Activated CD8-positive, alpha-beta memory T cell treated with anti-CD3 and anti-CD28 coated beads for 24 hours (primary cell): ENCODE measurements around the gene IBTK.
"Not testable (repeated sequence)": the region's sequence is repeated elsewhere in the genome, so short reads cannot be mapped to it uniquely, and the experiment has no call there.

Experiments used
- DNase-seq: peaks from one replicate; pipeline ENCODE4 v3.0.0-alpha.2; 2020

The IBTK gene

DNA sequence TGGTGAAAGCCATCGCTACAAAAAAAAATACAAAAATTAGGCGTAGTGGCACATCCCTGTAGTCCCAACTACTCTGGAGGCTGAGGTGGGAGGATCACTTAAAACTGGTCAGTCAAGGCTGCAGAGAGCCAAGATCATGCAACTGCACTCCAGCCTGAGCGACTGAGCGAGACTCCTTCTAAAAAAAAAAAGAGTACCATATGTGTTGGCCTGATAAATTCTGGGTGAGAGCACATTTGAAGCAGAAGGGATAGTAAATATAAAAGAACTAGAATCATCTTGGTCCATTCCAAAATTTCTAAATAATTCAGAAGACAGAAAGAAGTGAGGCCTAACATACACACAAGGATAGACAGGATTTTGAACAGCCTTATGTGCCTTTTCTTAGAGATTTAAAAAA, 2.2 kb downstream of the IBTK start:
- DNase-seq, result no peak

DNA sequence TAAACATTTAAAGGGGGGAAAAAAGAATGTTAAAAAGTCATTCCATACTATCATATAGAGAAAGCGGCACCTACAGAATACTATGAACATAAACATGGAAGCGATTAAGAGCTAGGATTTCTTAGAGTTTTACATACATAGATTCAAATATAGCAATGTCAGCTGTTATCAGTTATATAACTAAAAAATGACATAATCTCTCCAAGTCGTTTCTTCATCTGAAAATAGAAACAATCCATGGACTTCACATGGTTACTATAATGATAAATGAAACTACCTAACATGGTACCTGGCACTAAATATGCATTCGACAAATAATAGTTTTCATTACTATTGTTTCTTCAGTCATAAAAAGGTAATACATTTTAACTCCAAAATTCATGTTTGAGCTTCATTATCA, 3.7 kb downstream of the IBTK start:
- DNase-seq, result no peak

DNA sequence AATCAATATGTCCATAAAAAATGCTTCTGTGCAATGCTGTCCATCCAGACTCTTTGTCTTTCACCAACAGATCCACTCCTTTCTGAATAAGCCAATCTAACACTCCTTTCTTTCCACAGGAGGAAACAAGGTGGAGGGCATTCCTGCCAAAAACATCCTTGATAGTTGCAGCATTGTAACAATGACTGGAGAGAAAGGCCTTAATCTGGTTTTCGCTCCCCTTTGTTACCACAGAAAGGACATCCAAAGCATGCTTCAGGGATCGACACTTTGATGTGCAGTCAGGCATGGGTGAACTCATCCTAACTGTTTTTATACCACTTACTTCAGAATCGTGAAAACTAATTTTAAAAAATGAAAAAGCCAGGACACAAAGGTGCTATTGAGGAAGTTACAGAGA, 7.4 kb downstream of the IBTK start:
- DNase-seq, result no peak

DNA sequence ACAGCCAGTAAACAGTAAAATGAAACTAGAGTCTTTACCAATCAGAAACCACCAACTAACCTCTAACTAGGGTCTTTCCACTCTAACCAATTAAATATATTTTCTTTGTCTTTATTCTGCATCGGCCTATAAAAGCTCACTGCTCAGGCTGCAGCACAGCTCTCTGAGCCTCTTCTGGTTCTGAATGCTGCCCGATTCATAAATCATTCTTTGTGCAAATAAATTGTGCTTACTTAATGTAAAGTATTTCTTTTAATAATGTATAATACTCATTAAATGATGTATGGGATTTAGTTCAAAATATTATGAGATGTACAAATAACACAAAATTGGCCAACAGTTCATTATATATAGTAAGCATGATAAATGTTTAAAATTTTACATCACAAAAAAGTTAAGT, 7.9 kb downstream of the IBTK start:
- DNase-seq, result no peak

DNA sequence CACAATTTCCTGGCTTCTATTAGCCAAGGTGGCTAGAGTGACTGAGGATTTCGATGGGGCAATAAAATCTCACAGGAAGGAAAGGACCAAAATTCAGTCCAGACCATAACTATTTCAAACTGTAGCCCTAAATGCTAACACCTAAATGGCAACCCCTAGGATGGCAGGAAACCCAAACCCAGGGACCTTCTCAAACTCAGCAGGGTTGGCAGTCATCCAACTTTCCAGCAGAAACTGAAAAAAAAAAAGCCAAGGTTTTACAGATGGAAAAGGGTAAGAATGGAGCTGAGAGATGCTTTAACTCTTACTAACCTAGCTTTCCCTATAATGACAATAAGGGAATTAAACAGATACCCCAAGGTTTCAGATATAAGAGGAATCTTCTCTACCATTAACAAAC, 10.5 kb downstream of the IBTK start:
- no peak for DNase-seq

DNA sequence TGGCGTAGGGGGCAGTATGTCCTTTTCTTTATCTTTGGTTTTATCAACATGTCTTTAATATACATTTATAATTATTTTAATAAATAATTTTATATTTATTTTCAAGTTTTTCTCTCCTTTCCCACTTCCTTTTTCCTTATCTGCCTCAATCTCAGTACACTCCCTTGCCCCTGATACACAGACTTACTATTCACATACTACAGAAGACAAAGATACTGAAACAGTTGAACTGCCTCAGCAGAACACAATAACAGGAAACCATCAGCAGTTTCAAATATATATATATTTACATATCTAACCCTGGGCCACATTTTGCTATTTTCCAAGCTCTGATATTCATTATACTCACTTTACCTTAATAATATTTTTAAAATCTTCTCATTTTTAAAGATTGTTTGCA, 19.8 kb downstream of the IBTK start:
- no peak for DNase-seq

DNA sequence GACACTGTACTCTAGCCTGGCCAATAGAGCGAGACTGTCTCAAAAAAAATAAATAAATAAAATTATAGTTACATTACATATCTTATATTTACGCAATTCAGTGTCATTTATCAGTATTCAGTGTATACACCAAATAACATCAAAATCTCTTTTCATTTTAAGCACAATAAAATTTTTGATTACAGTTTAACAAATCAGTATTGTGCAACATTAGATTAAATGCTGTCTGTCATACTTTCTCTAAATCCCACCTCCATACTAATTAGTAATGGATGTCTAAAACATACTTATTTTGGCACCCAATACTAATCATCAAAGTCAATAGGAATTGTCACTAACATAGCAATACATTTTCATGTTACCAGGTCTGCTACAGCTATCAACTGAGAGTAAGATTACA, 27.4 kb downstream of the IBTK start:
- no peak for DNase-seq

DNA sequence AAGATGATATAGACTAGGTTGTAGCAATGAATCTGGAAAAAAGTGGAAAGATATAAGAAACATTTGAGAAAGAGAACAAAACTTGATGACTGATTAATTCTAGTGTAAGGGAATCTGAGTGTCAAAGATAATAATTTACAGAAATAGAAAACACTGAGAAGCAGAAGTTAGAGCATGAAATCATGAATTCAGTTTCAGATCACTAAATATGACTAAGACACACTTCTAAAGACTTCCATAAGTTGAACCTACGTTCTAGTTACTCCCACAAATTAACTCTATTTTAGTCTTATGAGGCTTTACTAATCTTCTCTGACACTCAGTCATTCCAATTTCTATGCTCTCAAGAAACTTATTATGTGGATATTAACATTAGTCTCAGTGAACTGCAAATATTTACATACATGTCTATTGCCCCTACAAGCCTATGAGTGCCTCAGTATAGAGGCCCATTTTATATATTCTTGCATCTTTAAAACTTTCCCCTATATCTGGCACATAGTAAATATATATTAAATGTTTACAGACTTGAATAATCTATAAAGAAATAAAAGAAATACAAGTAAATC, 30.4 kb downstream of the IBTK start:
- no peak for DNase-seq

DNA sequence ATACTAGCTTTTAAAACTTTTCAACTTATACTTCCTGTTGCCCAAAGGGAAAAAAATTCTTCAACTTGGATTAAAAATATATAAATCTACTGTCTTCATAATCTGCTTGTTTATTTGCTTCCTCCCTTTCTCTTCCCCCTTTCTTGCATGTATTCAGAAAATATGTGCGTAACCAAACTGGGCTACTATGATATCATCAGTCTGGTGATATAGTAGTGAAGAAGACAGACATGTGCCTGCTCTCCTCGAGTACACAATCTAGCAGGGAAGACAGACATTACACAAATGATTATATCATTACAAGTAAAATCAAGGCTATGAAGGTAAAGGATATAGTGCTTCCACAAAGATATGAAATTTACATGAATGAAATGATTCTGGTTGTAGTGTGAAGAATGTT, 31.0 kb downstream of the IBTK start:
- DNase-seq, result no peak

DNA sequence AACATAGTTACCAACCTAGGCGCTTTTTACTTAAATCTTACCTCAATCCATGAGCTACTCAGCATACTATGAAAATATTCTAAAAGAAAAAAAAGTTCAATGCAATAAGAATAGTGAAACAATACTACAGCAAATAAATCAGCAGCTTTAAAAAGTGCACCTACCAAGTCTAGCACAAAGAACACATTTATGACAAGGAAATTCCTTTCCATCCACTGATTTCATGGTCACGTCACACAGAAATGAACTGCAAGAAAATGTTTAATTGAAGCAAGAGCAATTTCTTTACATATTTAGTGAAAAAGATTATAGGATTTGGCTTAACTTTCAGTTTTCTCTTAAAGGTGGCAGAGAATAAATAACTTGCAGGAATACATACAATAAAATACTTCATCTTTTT, 36.2 kb downstream of the IBTK start:
- DNase-seq, result no peak

DNA sequence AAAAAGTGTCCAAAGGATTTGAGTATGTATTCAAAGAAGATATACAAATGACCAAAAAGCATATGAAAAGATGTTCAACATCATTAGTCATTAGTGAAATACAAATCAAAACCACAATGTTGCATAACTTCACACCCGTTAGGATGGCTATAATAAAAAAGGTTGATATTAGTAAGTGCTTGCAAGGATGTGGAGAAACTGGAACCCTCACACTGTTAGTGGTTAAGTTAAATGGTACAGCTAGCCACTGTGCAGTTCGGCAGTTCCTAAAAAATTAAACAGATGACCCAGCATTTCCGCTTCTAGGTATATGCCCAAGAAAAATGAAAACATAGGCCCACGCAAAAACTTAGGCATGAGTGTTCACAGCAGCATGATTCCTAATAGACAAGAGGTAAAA, 38.6 kb downstream of the IBTK start:
- no peak for DNase-seq

DNA sequence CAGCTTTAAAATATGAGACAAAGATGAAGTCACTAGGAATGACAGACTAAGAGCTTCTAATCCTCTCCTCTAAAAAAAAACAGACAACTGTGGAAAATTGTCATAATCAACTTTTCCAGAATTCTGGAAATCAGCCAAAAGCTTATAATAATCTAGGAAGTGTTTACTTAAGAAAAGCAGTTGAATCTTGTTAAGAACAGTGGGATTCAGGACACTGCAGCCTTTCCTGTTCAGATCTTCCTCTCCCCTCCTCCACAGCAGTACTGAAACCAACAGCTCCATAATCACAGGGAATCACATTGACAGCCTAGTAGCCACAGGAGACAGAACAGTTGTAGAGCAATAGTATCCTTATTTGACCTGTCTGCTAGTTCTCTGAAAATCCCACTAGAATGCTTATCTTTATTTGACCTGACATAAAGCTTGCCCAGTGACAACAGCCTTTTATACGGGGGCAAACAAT, 41.6 kb downstream of the IBTK start:
- no peak for DNase-seq

DNA sequence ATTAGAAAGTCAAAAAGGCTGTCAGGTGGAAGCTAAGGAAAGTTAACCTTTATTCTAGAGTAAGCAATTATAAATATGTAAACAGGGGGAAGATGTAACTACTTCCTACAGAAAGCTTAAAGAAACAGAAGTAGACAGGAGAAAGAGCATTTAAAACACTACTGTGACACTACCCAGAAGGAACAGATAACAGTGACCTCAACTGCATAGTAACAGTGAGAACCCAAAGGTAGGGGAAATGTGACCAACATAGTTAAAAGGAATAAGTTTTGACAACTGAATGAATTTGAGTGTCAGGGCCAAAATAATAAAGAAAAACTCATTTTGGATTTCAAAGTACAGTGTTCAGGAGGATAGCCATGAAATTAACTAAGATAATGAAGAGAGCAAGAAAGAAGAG, 43.5 kb downstream of the IBTK start:
- DNase-seq, result no peak

DNA sequence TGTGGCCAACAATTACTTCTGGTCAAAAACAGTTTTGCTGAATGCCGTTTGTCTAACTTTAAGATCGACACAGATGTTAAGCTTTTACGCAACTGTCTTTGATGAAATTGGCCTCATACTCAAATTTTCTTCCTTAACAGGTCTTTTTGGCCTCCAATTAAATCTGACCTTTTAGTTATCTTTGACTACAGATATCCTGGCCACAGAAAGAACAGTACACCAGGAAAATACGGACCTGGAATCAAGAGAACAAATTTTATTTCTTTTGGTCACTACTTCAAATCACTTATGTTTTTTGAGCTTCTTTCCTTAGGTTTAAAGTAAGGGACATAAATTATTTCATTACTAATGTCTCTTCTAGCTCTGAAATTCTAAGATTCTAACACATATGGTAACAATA, 49.8 kb downstream of the IBTK start:
- DNase-seq, result no peak

DNA sequence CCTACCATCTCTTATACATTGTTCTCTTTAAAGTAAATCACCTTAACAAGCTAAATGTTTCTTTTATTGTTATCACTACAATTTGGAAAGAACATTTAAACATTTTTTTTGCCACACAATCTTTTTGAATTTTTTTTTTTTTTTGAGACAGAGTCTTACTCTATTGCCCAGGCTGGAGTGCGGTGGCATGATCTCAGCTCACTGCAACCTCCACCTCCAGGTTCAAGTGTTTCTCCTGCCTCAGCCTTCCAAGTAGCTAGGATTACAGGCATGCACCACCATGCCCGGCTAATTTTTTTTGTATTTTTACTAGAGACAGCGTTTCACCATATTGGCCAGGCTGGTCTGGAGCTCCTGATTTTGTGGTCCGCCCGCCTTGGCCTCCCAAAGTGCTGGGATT, 50.3 kb downstream of the IBTK start:
- not testable (repeated sequence) for DNase-seq

DNA sequence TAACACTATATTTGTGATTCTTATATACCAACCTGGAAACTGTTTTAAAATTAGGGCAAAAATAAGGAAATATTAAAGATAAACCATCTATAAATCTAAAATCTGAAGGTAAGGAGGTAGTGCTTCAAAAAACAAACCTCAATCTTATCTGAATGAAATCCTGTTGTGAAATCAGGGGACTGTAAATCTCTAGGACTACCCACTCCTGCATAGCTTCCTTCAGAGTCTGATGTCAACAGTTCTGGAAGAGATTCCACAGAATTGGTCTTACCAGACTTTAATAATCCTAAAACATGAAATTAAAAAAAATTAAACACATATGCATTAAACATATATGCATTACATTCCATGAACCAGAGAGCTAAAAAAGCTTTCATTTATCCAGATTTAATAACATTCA, 51.4 kb downstream of the IBTK start:
- no peak for DNase-seq

DNA sequence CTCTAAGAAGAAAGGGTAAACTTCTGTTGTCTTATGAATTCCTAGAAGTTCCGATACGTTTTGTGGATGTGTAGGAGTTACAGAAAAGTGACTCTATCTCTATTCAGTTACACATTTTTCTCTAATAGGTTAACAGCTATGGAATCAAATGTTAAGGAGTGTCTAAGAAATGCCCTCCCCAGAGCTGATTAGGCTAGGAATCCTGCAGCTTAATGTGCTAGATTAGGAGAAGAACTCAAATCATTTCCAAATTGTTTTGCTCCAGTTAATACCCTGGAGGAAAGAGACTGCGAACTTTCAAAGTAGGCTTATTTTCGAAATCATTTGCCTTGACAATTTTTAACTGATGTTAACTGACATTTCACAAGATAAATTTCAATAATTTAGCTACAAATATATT, 51.9 kb downstream of the IBTK start:
- no peak for DNase-seq

DNA sequence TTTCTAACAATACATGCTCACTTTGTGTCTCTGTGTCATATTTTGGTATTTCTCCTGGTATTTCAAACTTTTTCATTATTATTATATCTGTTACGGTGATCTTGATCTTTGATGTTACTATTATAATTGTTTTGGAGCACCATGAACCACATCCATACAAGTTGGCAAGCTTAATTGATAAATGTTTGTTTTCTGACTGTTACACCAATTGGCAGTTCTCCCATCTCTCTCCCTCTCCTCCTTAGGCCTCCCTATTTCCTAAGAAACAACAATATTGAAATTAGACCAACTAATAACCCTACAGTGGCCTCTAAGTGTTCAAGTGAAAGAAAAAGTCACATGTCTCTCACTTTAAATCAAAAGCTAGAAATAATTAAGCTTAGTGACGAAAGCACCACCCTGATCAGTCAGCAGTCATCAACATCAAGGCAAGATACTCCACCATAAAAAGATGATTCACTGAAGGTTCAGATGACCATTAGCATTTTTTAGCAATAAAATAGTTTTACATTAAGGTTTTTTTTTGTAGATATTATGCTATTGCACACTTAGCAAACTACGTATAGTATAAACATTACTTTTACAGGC, 61.5 kb downstream of the IBTK start:
- no peak for DNase-seq

DNA sequence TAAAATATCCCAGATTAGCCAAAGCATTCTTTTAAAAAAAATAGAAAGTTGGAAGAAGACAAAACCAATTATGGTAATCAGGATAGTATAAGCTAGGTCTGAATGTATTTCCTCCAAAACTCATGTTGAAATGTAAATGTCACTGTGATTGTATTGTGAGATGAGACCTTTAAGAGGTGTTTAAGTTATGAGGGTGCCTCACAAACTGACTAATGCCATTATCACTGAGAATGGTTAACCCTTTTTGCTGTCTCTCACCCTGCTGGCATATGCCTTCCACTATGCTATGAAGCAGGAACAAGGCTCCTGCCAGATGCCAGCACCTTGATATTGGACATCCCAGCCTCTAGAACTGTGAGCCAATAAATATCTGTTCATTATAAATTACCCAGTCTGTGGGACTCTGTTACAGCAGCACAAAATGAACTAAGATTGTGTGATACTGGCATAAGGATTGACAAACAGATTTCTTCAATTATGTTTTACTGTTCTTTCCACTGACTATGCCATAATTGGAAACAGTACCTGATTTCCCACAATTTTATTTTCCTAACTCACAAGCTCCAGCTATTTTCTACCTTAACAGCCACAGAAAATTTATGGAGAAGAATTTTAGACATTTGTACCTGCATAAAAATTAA, 63.8 kb downstream of the IBTK start:
- DNase-seq, result no peak

DNA sequence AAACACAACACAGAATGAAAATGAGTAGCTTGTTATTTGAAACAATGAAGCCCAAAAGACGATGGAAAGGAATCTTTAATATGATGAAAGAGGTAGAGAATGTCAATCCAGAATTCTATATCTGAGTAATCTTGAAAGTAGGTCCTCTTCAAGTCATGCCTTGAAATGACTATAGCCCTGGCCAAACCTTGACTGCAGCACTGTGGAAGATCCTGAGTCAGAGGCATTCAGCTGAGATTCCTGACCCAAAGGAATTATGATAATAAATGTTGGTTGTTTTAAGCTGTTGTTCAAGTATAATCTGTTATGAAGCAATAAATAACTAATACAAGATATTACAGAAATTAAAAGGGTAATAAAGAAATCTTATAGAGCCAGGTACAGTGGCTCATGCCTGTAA, 64.8 kb downstream of the IBTK start:
- DNase-seq, result no peak

DNA sequence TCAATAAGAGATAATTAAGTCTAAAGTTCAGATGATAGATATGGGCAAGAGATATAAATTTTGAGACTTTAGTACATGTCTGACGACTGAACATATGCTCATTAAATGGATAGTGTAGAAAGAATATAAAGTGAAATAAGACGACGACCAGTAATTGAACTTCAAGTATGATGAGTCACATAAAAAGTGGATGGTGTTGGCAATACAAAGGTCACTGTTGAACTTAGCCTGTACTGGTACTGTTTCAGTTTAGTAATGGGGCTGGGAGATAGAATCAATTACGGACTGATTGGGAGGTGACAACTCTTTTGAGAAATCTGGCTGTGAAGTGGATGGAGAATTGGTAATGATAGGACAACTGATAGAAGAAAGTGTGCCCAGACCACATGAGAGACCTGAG, 68.1 kb downstream of the IBTK start:
- DNase-seq, result no peak

DNA sequence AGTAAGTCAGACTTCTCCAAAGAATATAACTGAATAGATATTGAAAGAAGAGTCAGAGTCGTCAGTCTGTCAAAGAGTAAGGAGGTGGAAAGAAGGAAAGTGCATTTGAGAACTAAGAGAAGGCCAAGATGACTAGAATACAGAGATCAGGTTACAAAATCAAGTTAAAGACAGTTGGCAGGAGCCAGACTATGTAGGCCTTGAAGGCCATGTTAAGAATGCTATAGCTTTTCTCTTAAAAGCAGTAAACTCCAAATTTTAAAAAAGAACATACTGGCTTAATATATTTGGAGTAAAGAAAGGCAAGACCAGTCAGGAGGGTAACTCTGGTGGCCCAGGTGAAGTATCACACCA, 68.8 kb downstream of the IBTK start:
- DNase-seq, result no peak

DNA sequence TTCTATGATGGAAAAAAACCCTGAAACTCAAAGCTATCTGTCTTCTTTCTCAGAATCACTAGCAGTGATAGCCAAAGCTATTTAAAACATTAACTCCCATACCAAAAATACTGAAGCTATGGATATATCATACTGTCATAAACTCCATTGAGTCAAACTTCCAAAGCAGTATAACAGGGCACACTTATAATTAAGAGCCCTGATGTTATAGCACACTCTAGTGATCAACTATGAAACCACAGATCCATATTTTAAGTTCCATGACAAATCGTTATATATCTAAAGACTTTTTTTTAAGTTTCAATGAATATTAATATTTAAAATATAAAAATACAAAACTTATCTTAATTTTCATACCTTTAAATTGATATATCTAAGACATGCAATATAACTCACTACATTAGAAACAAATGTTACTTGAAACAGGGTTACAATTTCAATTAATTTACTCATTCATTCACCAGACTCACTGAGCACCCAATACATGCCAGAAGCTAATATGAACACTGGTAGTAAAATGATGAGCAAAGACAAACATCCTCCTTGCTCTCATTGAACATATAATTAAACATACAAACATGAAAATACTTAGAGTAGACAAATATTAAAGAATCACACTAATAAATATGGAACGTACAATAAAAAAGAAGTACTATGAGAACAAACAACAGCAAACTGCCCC, 69.3 kb downstream of the IBTK start:
- DNase-seq, result no peak

DNA sequence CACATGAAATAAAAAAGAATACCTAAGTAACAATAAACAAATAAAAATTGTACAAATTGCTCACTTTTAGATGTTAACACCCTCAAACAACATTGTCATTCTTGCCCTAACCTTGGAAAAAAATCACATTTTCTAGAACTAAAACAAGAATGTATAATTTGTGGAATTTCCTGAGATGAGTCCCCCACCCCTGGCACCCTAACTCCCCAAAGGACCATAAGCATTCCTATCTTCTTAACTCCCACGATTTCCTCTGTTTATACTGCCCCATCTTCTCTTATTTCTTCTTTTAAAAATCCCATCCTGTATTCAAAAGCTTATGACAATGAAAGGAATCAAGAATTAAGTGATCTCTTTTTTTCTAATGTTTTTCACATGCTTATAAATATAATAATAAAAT, 70.9 kb downstream of the IBTK start:
- DNase-seq, result no peak

DNA sequence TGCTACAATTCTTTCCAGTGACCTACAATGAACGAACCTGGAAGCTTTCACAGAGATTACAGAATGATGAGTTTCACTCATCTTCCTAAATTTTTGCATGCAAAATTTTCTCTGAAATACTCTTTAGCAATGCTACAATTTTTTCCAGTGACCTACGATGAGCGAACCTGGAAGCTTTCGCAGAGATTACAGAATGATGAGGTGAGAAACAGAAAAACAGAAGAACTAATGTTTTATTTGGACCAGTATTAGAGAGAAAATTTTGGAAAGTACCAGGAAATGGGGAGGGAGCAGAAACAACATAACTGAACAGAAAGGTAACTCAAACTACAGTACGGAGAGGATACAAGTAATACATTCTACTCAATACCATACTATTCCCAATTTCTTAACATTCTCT, 75.0 kb downstream of the IBTK start:
- no peak for DNase-seq
